ENCODE measurements around the gene MAN1C1. TPM values are rescaled to one million over a fixed set of nuclear protein-coding genes. Genes with fewer than 3 reads are reported as not detected.

MAN1C1 gene
- total RNA-seq, 1 donor from 2014 or later: 5.4 TPM

GRCh38 chr1:25616987-25617624 lies 515 bp downstream of the MAN1C1 start:
- Mint-ChIP-seq H3K27ac (ENCODE audit: unreplicated experiment) (no peak overlapping the region), H3K4me1 (ENCODE audit: low read depth, unreplicated experiment) (peaks cover 6% of the 10 kb centered on the region), H3K9me3 (ENCODE audit: unreplicated experiment) (peaks cover 6% of the 10 kb centered on the region), H3K4me3 (ENCODE audit: unreplicated experiment) (no peak overlapping the region), H3K36me3 (ENCODE audit: unreplicated experiment) (no peaks in the 10 kb centered on the region), H3K27me3 (ENCODE audit: unreplicated experiment) (peaks cover 12% of the 10 kb centered on the region)
- DNase-seq: peak; percentile 30
- TF ChIP-seq CTCF (IDR thresholded peaks at IDR 0.05; ENCODE audit: partially characterized antibody, unreplicated experiment): no peak

- no peak for TF ChIP-seq CTCF (IDR thresholded peaks at IDR 0.05; ENCODE audit: partially characterized antibody, unreplicated experiment)
- Mint-ChIP-seq H3K27ac (ENCODE audit: unreplicated experiment) (no peak overlapping the region), H3K27me3 (ENCODE audit: unreplicated experiment) (peaks cover 12% of the 10 kb centered on the region), H3K4me3 (ENCODE audit: unreplicated experiment) (peak overlapping the region; percentile 81), H3K9me3 (ENCODE audit: unreplicated experiment) (peaks cover 5% of the 10 kb centered on the region), H3K4me1 (ENCODE audit: low read depth, unreplicated experiment) (peaks cover 6% of the 10 kb centered on the region), H3K36me3 (ENCODE audit: unreplicated experiment) (no peaks in the 10 kb centered on the region)
- peak; percentile 52 for DNase-seq
These were observed 1.2 kb downstream of the MAN1C1 start for GRCh38 chr1:25617625-25618432.

GRCh38 chr1:25618433-25618808 lies 1.8 kb downstream of the MAN1C1 start:
- DNase-seq: no peak
- Mint-ChIP-seq H3K9me3 (ENCODE audit: unreplicated experiment) (peaks cover 5% of the 10 kb centered on the region), H3K27me3 (ENCODE audit: unreplicated experiment) (peaks cover 12% of the 10 kb centered on the region), H3K4me3 (ENCODE audit: unreplicated experiment) (peak overlapping the region; percentile 81), H3K27ac (ENCODE audit: unreplicated experiment) (no peak overlapping the region), H3K36me3 (ENCODE audit: unreplicated experiment) (no peaks in the 10 kb centered on the region), H3K4me1 (ENCODE audit: low read depth, unreplicated experiment) (peaks cover 6% of the 10 kb centered on the region)
- TF ChIP-seq CTCF (IDR thresholded peaks at IDR 0.05; ENCODE audit: partially characterized antibody, unreplicated experiment): no peak

GRCh38 chr1:25619101-25619890 lies 2.7 kb downstream of the MAN1C1 start:
- H3K36me3 Mint-ChIP-seq (ENCODE audit: unreplicated experiment): no peaks in the 10 kb centered on the region
- TF ChIP-seq CTCF (IDR thresholded peaks at IDR 0.05; ENCODE audit: partially characterized antibody, unreplicated experiment): peak; percentile 98
- H3K9me3 Mint-ChIP-seq (ENCODE audit: unreplicated experiment): peaks cover 5% of the 10 kb centered on the region
- H3K4me1 Mint-ChIP-seq (ENCODE audit: low read depth, unreplicated experiment): peaks cover 10% of the 10 kb centered on the region
- peak overlapping the region; percentile 81 for H3K4me3 Mint-ChIP-seq (ENCODE audit: unreplicated experiment)
- peaks cover 12% of the 10 kb centered on the region for H3K27me3 Mint-ChIP-seq (ENCODE audit: unreplicated experiment)
- peak; percentile 84 for DNase-seq
- H3K27ac Mint-ChIP-seq (ENCODE audit: unreplicated experiment): no peak overlapping the region
